IPS-18a (cell line): ENCODE data around the gene ATP2A2.
"Not testable (repeated sequence)": the region's sequence is repeated elsewhere in the genome, so short reads cannot be mapped to it uniquely, and the experiment has no call there.

Experiments used
- H3K27ac ChIP-seq: one replicate; pipeline ENCODE4 v1.5.1; 2013; ENCODE audit warnings: low read length
- H3K27me3 ChIP-seq: one replicate; pipeline ENCODE4 v1.6.1; 2013; ENCODE audit warnings: mild to moderate bottlenecking, low read length; ENCODE audit not compliant: control insufficient read depth, insufficient read depth
- H3K36me3 ChIP-seq: one replicate; pipeline ENCODE4 v1.6.1; 2013; ENCODE audit warnings: low read depth, low read length; ENCODE audit not compliant: control insufficient read depth
- H3K4me1 ChIP-seq: one replicate; pipeline ENCODE4 v1.6.1; 2013; ENCODE audit warnings: low read depth, low read length; ENCODE audit not compliant: control insufficient read depth
- H3K4me3 ChIP-seq: one replicate; pipeline ENCODE4 v1.5.1; 2013; ENCODE audit warnings: low read length
- H3K9ac ChIP-seq: one replicate; pipeline ENCODE4 v1.6.1; 2013; ENCODE audit warnings: mild to moderate bottlenecking, low read length, moderate library complexity
- H3K9me3 ChIP-seq: one replicate; pipeline ENCODE4 v1.6.1; 2013; ENCODE audit warnings: low read depth, low read length; ENCODE audit not compliant: control insufficient read depth

ATP2A2 gene

GRCh38 chr12:110248096-110248447 is 33.0 kb upstream of the ATP2A2 start:
- Histone ChIP-seq H3K4me3 (no peak overlapping the region), H3K9ac (no peak overlapping the region), H3K36me3 (no peaks in the 10 kb centered on the region), H3K4me1 (peaks cover 10% of the 10 kb centered on the region), H3K9me3 (no peaks in the 10 kb centered on the region), H3K27ac (no peak overlapping the region), H3K27me3 (no peaks in the 10 kb centered on the region)

DNA sequence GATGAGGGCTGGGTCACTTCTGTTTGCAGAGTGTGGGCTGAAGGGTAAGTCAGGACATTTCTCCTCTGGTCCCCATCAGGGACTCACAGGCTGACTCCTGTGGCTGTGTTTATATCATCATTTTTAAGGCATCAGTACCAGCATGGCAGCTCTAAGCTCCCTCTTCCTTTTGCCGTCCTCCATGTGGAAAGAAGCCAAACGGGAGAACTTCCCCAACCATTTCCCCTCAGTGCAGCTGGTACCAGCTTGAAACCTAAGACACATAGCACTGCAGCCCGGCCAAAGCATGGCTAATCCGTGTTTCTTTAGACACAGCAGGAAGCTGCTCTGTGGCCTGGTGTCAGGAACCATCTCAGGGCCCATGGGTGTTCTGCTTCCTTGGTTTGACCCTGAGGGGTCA is 31.9 kb upstream of the ATP2A2 start:
- Histone ChIP-seq H3K9ac (no peak overlapping the region), H3K27ac (no peak overlapping the region), H3K9me3 (no peaks in the 10 kb centered on the region), H3K36me3 (no peaks in the 10 kb centered on the region), H3K27me3 (no peaks in the 10 kb centered on the region), H3K4me1 (peaks cover 10% of the 10 kb centered on the region), H3K4me3 (no peak overlapping the region)

DNA sequence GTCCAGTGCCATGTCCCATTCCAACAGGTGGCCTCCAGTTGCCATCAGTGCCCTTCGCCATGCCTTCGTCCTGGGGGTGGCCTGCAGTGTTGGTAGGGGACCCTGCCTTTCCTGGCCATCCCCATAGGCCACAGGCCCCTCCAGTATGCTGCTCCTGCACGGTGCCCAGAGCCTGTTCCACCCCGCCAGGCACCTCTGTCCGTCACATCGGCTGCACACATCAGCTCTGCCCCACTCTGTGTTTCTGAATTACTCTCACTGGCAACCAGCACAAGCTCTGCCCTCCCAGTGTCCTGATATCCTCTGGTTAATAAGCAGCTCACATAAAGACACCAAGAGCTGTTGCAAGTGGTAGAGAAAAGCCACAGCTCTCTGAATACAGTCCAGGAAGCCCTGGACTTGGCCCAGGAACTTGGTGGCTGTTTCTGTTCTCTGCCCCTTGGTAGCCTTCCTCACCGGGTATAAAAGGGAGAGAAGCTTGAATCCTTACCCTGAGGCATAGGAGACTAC is 31.3 kb upstream of the ATP2A2 start:
- no peak overlapping the region for H3K9ac ChIP-seq
- H3K27ac ChIP-seq: no peak overlapping the region
- no peaks in the 10 kb centered on the region for H3K27me3 ChIP-seq
- H3K9me3 ChIP-seq: no peaks in the 10 kb centered on the region
- H3K36me3 ChIP-seq: no peaks in the 10 kb centered on the region
- no peak overlapping the region for H3K4me3 ChIP-seq
- H3K4me1 ChIP-seq: peaks cover 6% of the 10 kb centered on the region

GRCh38 chr12:110251381-110251780 is 29.7 kb upstream of the ATP2A2 start:
- Histone ChIP-seq H3K4me3 (no peak overlapping the region), H3K9me3 (no peaks in the 10 kb centered on the region), H3K36me3 (no peaks in the 10 kb centered on the region), H3K27me3 (no peaks in the 10 kb centered on the region), H3K9ac (no peak overlapping the region), H3K27ac (no peak overlapping the region), H3K4me1 (no peaks in the 10 kb centered on the region)

- Histone ChIP-seq H3K36me3 (no peaks in the 10 kb centered on the region), H3K4me1 (no peaks in the 10 kb centered on the region), H3K4me3 (no peak overlapping the region), H3K27me3 (no peaks in the 10 kb centered on the region), H3K9me3 (no peaks in the 10 kb centered on the region), H3K27ac (no peak overlapping the region), H3K9ac (no peak overlapping the region)
Observed at GRCh38 chr12:110252716-110253115, 28.3 kb upstream of the ATP2A2 start.

DNA sequence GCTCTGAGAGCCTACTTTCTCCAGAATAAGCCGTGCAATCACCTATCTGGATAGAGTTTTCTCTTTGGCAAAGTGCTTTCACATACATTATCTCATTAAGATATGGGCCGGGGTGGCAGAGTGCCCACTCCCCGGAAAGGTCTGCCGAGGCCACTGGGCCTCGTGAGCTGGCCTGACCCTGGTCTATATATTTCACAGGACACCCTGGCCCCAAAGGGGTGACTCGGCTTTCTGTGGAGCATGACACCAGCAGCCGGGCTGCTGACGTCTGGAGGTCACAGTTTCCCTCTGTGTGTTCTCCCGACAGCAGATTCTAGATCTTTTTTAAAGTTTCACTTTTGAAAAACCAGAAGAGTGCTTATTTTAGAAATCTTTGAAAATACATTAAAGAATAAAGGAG is 27.9 kb upstream of the ATP2A2 start:
- no peak overlapping the region for H3K27ac ChIP-seq
- H3K4me3 ChIP-seq: no peak overlapping the region
- no peaks in the 10 kb centered on the region for H3K27me3 ChIP-seq
- no peaks in the 10 kb centered on the region for H3K36me3 ChIP-seq
- H3K4me1 ChIP-seq: no peaks in the 10 kb centered on the region
- H3K9ac ChIP-seq: no peak overlapping the region
- H3K9me3 ChIP-seq: no peaks in the 10 kb centered on the region

- no peak overlapping the region for H3K9ac ChIP-seq
- H3K9me3 ChIP-seq: no peaks in the 10 kb centered on the region
- H3K4me1 ChIP-seq: no peaks in the 10 kb centered on the region
- H3K27me3 ChIP-seq: no peaks in the 10 kb centered on the region
- H3K27ac ChIP-seq: no peak overlapping the region
- H3K4me3 ChIP-seq: no peak overlapping the region
- H3K36me3 ChIP-seq: no peaks in the 10 kb centered on the region
Observed at GRCh38 chr12:110254971-110255540, 26.0 kb upstream of the ATP2A2 start.

DNA sequence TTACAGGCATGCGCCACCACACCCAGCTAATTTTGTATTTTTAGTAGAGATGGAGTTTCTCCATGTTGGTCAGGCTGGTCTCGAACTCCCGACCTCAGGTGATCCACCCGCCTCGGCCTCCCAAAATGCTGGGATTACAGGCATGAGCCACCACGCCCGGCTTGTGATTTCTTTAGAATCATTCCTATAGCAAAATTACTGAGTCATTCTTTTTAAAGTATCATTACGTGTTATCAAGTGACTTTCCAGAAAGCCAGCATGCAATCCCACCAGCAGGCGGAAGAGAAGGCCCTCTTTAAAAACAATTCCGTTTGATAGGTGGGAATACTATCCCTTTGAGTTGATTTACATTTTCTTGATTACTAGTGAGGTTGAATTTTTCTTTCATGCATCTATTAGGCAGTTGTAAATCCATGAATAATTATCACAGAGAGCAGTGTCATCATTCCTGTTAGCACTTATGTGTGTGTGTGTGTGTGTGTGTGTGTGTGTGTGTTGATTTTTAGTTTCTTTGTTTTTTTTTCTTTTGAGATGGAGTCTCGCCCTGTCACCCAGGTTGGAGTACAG is 25.1 kb upstream of the ATP2A2 start:
- H3K36me3 ChIP-seq, H3K9ac ChIP-seq, H3K4me3 ChIP-seq, H3K27me3 ChIP-seq, H3K4me1 ChIP-seq, H3K27ac ChIP-seq, H3K9me3 ChIP-seq: not testable (repeated sequence)

- Histone ChIP-seq H3K27ac (no peak overlapping the region), H3K4me3 (no peak overlapping the region), H3K9me3 (no peaks in the 10 kb centered on the region), H3K4me1 (no peaks in the 10 kb centered on the region), H3K27me3 (no peaks in the 10 kb centered on the region), H3K9ac (no peak overlapping the region), H3K36me3 (no peaks in the 10 kb centered on the region)
Observed at GRCh38 chr12:110256780-110257431, 24.1 kb upstream of the ATP2A2 start.

DNA sequence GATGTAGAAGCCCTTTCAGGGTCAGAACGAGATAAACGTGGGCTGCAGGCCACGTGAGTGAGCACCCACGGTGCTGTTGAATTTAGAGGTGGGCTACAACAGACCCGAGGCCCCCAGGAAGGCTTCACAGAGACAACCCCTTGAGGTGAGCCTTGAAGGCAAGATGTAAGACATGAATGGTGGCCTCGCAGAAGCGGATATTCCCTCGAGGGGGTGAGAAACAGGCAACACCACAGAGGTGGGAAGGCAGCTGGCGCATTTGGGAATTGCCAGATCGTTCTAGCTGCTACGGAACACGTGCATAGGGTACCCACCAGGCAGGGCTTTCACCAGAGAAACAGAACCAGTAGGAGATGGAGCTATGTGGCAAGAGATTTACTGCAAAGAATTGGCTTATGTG is 22.6 kb upstream of the ATP2A2 start:
- H3K27me3 ChIP-seq: no peaks in the 10 kb centered on the region
- no peaks in the 10 kb centered on the region for H3K36me3 ChIP-seq
- H3K4me3 ChIP-seq: no peak overlapping the region
- H3K27ac ChIP-seq: no peak overlapping the region
- no peaks in the 10 kb centered on the region for H3K9me3 ChIP-seq
- H3K9ac ChIP-seq: no peak overlapping the region
- no peaks in the 10 kb centered on the region for H3K4me1 ChIP-seq

DNA sequence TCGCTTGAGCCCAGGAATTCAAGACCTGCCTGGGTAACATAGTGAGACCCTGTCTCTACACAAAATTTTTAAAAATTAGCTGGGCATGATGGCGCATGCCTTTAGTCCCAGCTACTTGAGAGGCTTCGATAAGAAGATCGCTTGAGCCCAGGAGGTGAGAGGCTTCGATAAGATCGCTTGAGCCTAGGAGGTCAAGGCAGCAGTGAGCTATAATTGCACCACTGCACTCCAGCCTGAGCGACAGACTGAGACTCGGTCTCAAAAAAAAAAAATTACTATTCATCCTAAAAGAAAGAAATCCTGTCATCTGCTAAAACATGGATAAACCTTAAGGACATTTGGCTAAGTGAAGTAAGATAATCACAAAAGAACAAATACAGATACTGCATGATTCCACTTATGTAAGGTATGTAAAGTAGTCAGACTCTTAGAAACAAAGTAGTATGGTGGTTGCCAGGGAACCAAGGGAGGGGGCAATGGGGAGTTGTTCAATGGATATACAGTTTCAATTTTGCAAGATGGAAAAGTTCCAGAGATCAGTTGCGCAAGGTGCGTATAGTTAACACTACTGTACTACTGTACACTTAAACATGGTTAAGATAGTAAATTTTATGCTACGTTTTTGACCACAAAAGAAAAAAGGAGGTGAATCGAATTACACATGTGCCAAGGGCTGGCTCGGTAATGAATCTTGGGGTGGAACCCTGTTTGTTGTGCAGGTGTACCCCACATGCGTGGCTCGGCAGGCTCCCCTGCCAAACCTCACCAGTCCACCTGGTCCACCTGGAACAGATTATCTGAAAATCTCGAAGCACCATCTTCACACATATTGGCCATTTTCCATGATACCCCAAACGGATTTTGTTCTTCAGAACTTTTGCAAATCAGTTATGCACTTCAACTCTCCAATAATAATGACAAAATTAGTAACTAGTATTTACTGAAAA is 18.3 kb upstream of the ATP2A2 start:
- Histone ChIP-seq H3K27ac (no peak overlapping the region), H3K27me3 (no peaks in the 10 kb centered on the region), H3K4me3 (no peak overlapping the region), H3K4me1 (peaks cover 7% of the 10 kb centered on the region), H3K9me3 (no peaks in the 10 kb centered on the region), H3K36me3 (no peaks in the 10 kb centered on the region), H3K9ac (no peak overlapping the region)
